GM18858 (cell line): Measurements from ENCODE around the gene OR6K6.

Experiments used
- ATAC-seq: cut with Tn5 transposase; IDR thresholded peaks from one replicate; pipeline ENCODE4 v1.9.1; 2021; ENCODE audit not compliant: unreplicated experiment

Gene OR6K6

GRCh38 chr1:158800526-158800925 is 46.0 kb downstream of the OR6K6 start:
- ATAC-seq, result no peak

GRCh38 chr1:158801396-158801795 is 46.9 kb downstream of the OR6K6 start:
- ATAC-seq, result no peak

GRCh38 chr1:158803678-158804077 is 49.2 kb downstream of the OR6K6 start:
- ATAC-seq, result no peak
